ENCODE measurements around the gene CTSO. TPM values are rescaled to one million over a fixed set of nuclear protein-coding genes. Genes with fewer than 3 reads are reported as not detected.

CTSO gene
- total and polyA plus RNA-seq, 8 donors = 3.3 to 16.1 (median 8.5) TPM

GRCh38 chr4:155929833-155930232, 23.8 kb downstream of the CTSO start:
- no peak for TF ChIP-seq CTCF (IDR thresholded peaks at IDR 0.05)
- H3K9me3 ChIP-seq = no peaks in the 10 kb centered on the region
- no peaks in the 10 kb centered on the region for H3K27me3 ChIP-seq
- no peak overlapping the region for H3K4me3 ChIP-seq
- ATAC-seq = no peak
- 96 to 100% methylated on average over 3 of the region's 3 CpGs for WGBS, 2 donors
- no peak for DNase-seq
- peaks cover 0 to 5% (median 3%) of the 10 kb centered on the region in 3 donors for H3K36me3 ChIP-seq
- H3K4me1 ChIP-seq = no peaks in the 10 kb centered on the region
- intact Hi-C loops (cut with DNase I) = no loop called here
- FAIRE-seq = no peak
- no peak overlapping the region for H3K27ac ChIP-seq

- no peaks in the 10 kb centered on the region for H3K27me3 ChIP-seq
- no peak for ATAC-seq
Measured at GRCh38 chr4:155924637-155925036, 29.0 kb downstream of the CTSO start.

GRCh38 chr4:155921597-155921996, 32.1 kb downstream of the CTSO start:
- no peaks in the 10 kb centered on the region for H3K36me3 ChIP-seq
- no peak overlapping the region for H3K27ac ChIP-seq
- FAIRE-seq (no peak), DNase-seq (no peak), ATAC-seq (no peak)
- no peaks in the 10 kb centered on the region for H3K4me1 ChIP-seq
- H3K27me3 ChIP-seq = no peaks in the 10 kb centered on the region
- H3K4me3 ChIP-seq = no peak overlapping the region
- H3K9me3 ChIP-seq = no peaks in the 10 kb centered on the region
- WGBS, 2 donors = 82 to 100% methylated on average over 1 of the region's 1 CpG
- no peak for TF ChIP-seq CTCF (IDR thresholded peaks at IDR 0.05)
- intact Hi-C loops (cut with DNase I) = no loop called here

More at GRCh38 chr4:155924637-155925036, 29.0 kb downstream of the CTSO start:
- TF ChIP-seq CTCF (IDR thresholded peaks at IDR 0.05) = no peak
- FAIRE-seq (no peak), DNase-seq (no peak)
- Histone ChIP-seq H3K9me3 (no peaks in the 10 kb centered on the region), H3K4me3 (no peak overlapping the region), H3K4me1 (no peaks in the 10 kb centered on the region), H3K27ac (no peak overlapping the region), H3K36me3 (peaks cover 0 to 5% (median 3%) of the 10 kb centered on the region in 3 donors)
- WGBS, 2 donors = 21 to 54% methylated on average over 3 of the region's 3 CpGs
- intact Hi-C loops (cut with DNase I) = no loop called here

- ATAC-seq = no peak
- H3K4me3 ChIP-seq = no peak overlapping the region
- H3K27me3 ChIP-seq = no peaks in the 10 kb centered on the region
- H3K9me3 ChIP-seq = no peaks in the 10 kb centered on the region
- WGBS, 2 donors = 41 to 49% methylated on average over 5 of the region's 5 CpGs
- no peak overlapping the region for H3K27ac ChIP-seq
- no peaks in the 10 kb centered on the region for H3K36me3 ChIP-seq
- no peak for TF ChIP-seq CTCF (IDR thresholded peaks at IDR 0.05)
- H3K4me1 ChIP-seq = no peaks in the 10 kb centered on the region
- intact Hi-C loops (cut with DNase I) = no loop called here
- no peak for DNase-seq
- no peak for FAIRE-seq
Measured at GRCh38 chr4:155914782-155915181, 38.9 kb downstream of the CTSO start.

- intact Hi-C loops (cut with DNase I) = no loop called here
- no peak overlapping the region for H3K4me3 ChIP-seq
- H3K27me3 ChIP-seq = no peaks in the 10 kb centered on the region
- TF ChIP-seq CTCF (IDR thresholded peaks at IDR 0.05) = no peak
- H3K9me3 ChIP-seq = no peaks in the 10 kb centered on the region
- H3K4me1 ChIP-seq = peaks cover 3 to 9% (median 4%) of the 10 kb centered on the region in 3 donors
- no peak for ATAC-seq
- H3K36me3 ChIP-seq = no peaks in the 10 kb centered on the region
- WGBS, 2 donors = 75 to 77% methylated on average over 1 of the region's 1 CpG
- no peak overlapping the region for H3K27ac ChIP-seq
- no peak for FAIRE-seq
- no peak for DNase-seq
Measured at GRCh38 chr4:155911905-155912304, 41.8 kb downstream of the CTSO start.
